Measurements from ENCODE around the gene PTPRJ.
"Not testable (repeated sequence)": the region's sequence is repeated elsewhere in the genome, so short reads cannot be mapped to it uniquely, and the experiment has no call there.

Gene PTPRJ

GRCh38 chr11:48172818-48173609, 192.7 kb downstream of the PTPRJ start:
- peak; percentile 6 for DNase-seq

GRCh38 chr11:48177661-48178060, 197.3 kb downstream of the PTPRJ start:
- DNase-seq: no peak

DNA sequence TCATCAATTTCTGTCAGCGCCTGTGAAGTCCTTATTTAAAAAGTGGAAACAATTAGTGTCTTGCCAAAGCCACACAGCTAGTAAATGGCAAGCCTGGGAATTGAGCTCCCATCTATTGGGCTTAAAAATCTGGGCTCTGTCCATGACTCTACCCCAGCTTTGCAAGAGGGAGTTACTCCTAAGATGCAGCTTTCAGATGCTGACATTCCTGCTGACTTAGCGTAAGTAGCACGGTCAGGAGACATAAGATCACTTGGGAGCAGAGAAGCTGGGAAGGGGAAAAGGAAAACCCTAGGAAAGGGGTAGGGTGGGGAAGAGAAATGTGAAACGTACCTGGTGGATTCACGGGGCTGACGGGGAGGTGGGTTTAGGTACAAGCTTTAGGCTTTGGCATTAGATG, 200.3 kb downstream of the PTPRJ start:
- no peak for DNase-seq

- no peak for DNase-seq
Observed at GRCh38 chr11:48182860-48183526, 202.6 kb downstream of the PTPRJ start.

GRCh38 chr11:48184452-48184851, 204.1 kb downstream of the PTPRJ start:
- DNase-seq: no peak

DNA sequence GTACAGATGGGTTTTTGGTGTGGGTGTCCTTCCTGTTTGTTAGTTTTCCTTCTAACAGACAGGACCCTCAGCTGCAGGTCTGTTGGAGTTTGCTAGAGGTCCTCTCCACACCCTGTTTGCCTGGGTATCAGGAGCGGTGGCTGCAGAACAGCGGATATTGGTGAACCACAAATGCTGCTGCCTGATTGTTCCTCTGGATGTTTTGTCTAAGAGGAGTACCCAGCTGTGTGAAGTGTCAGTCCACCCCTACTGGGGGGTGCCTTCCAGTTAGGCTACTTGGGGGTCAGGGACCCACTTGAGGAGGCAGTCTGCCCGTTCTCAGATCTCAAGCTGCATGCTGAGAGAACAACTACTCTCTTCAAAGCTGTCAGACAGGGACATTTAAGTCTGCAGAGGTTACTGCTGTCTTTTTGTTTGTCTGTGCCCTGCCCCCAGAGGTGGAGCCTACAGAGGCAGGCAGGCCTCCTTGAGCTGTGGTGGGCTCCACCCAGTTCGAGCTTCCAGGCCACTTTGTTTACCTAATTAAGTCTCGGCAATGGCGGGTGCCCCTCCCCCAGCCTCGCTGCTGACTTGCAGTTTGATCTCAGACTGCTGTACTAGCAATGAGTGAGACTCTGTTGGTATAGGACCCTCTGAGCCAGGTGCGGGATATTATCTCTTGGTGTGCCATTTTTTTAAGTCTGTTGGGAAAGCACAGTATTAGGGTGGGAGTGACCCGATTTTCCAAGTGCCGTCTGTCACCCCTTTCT, 210.7 kb downstream of the PTPRJ start:
- DNase-seq: not testable (repeated sequence)

GRCh38 chr11:48193876-48194275, 213.5 kb downstream of the PTPRJ start:
- DNase-seq: no peak

GRCh38 chr11:48207881-48208280, 227.5 kb downstream of the PTPRJ start:
- DNase-seq: no peak

DNA sequence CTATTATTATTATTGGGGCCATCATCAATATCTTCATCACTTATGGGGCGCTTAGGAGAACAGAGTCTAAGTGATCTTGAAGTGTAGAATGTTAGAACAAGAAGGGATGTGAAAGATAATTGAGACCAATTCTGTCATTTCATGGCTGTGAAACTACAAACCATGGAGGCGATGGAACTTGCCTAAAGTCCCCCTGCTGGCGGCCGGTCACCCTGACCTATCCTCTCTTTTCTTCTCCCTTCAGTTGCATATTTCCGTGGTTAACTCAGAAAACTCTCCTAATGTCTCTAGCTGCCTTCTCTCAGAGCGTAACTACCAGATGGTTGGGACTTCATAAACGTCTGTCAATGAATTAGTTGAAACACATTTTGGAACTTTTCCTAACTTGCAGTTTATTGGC, 229.7 kb downstream of the PTPRJ start:
- DNase-seq: no peak

DNA sequence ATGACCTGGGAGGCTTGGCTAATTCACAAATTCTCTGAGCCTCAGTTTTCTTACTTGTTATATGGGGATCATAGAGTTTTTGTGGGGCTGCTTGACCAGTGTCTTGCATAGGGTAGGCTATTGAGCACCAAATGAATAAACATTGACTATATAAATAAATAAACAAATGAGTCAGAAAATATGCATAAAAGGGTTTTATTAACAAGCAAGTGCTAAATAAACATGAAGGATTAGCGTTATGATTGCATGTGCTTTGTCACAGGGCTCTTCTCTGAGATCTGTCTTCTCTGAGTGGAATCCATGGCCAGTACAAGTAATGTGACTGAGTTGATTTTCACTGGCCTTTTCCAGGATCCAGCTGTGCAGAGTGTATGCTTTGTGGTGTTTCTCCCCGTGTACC, 236.2 kb downstream of the PTPRJ start, which contains the start of gene OR4B1:
TSS of gene OR4B1 (plus strand) at position 301 of the 400 bp plus-strand sequence. CDS start at position 301, 0 bp downstream.
- DNase-seq: no peak
